GM12878 (cell line): ENCODE data around the gene DIP2C. TPM values are rescaled to one million over a fixed set of nuclear protein-coding genes. Genes with fewer than 3 reads are reported as not detected.

Source experiments
- ATAC-seq: fragments of 200-7000 bp; cut with Tn5 transposase; 3 replicates; pipeline ENCODE4 v1.9.1; 2020; ENCODE audit warnings: mild to moderate bottlenecking, moderate library complexity
- BruUV-seq: library from RNA; stranded (reverse); fragments of 400-500 nt; replicated peaks from 2 replicates; lab custom pipeline; 2021; lab: Mats Ljungman, UMichigan
- CTCF ChIA-PET: fragments of 300-600 bp; sonication (Branson Sonifier 250); formaldehyde crosslinking; extraction: SDS; loops from one replicate; lab custom pipeline; 2021; ENCODE audit warnings: inconsistent platforms; lab: Yijun Ruan, JAX
- POLR2A ChIA-PET: fragments of 350-600 bp; formaldehyde crosslinking; extraction: SDS; loops from one replicate; lab custom pipeline; 2021; ENCODE audit warnings: inconsistent platforms; lab: Charles Lee
- RAD21 ChIA-PET: fragments of 300-600 bp; sonication (Branson Sonifier 250); formaldehyde crosslinking; loops from one replicate; lab custom pipeline; 2023; ENCODE audit warnings: antibody characterized with exemption; ENCODE audit not compliant: unreplicated experiment; lab: Charles Lee
- SMC1A ChIA-PET: fragments of 300-600 bp; sonication (Branson Sonifier 250); formaldehyde crosslinking; loops from one replicate; lab custom pipeline; 2023; ENCODE audit not compliant: unreplicated experiment, uncharacterized antibody; lab: Charles Lee
- DNase-seq: peaks from one replicate; pipeline ENCODE4 v3.0.0-alpha.2; 2011; ENCODE audit warnings: low read depth, low spot score
- FAIRE-seq: peaks from 3 replicates; lab custom pipeline; 2011; peaks lifted over from hg19 to GRCh38; lab: Jason Lieb, UNC
- H2AFZ ChIP-seq: 2 replicates; pipeline ENCODE4 v1.6.0; 2011; ENCODE audit warnings: low read depth, low read length, control low read depth; ENCODE audit not compliant: control insufficient read depth
- H3K27ac ChIP-seq: 2 replicates; pipeline ENCODE4 v1.5.1; 2011; ENCODE audit warnings: control low read depth; ENCODE audit not compliant: control insufficient read depth, insufficient read depth
- H3K27me3 ChIP-seq, 2 experiments: replicated peaks in 1 of 2; 2 replicates each; pipeline versions ENCODE4 v1.6.0 to v1.6.1; 2011; ENCODE audit warnings: low read length in 1 of 2; ENCODE audit not compliant: control insufficient read depth in 2 of 2, insufficient read depth in 2 of 2
- H3K36me3 ChIP-seq, 2 experiments: 2 replicates each; pipeline ENCODE4 v1.5.1; 2011; ENCODE audit warnings: low read length in 1 of 2; ENCODE audit not compliant: control insufficient read depth in 2 of 2, insufficient read depth in 2 of 2
- H3K4me1 ChIP-seq: 2 replicates; pipeline ENCODE4 v1.6.1; 2011; ENCODE audit warnings: mild to moderate bottlenecking, low read length, moderate library complexity, mixed read lengths; ENCODE audit not compliant: control insufficient read depth, insufficient read depth
- H3K4me2 ChIP-seq: 2 replicates; pipeline ENCODE4 v1.6.0; 2011; ENCODE audit warnings: control low read depth; ENCODE audit not compliant: control insufficient read depth, insufficient read depth
- H3K4me3 ChIP-seq: fragments of 200-600 bp; sonication (generic); 2 replicates; pipeline ENCODE4 v1.5.1; 2016
- H3K79me2 ChIP-seq: 2 replicates; pipeline ENCODE4 v1.6.0; 2011; ENCODE audit warnings: low read length; ENCODE audit not compliant: control insufficient read depth, insufficient read depth
- H3K9ac ChIP-seq: 2 replicates; pipeline ENCODE4 v1.8.0; 2011; ENCODE audit warnings: low read length, control low read depth, mixed read lengths; ENCODE audit not compliant: control insufficient read depth, insufficient read depth
- H3K9me3 ChIP-seq: replicated peaks from 3 replicates; pipeline ENCODE4 v1.5.1; 2011; ENCODE audit warnings: mild to moderate bottlenecking, low read length; ENCODE audit not compliant: control insufficient read depth, insufficient read depth
- H4K20me1 ChIP-seq: 2 replicates; pipeline ENCODE4 v1.6.0; 2011; ENCODE audit not compliant: control insufficient read depth, insufficient read depth
- BMI1 ChIP-seq: fragments of 450-650 bp; IDR thresholded peaks from 2 replicates; pipeline ENCODE4 v1.6.1; 2016; ENCODE audit warnings: mild to moderate bottlenecking, moderate library complexity, borderline replicate concordance
- EED ChIP-seq: sonication (generic); IDR thresholded peaks from 2 replicates; pipeline ENCODE4 v1.6.1; 2016; ENCODE audit warnings: antibody characterized with exemption, low read depth
- FOS ChIP-seq: IDR thresholded peaks from 3 replicates; pipeline ENCODE4 v1.6.1; 2011; ENCODE audit warnings: borderline replicate concordance; ENCODE audit not compliant: insufficient read length; ENCODE audit errors: extremely low read depth
- NR2C1 ChIP-seq: fragments of 450-650 bp; IDR thresholded peaks from 2 replicates; pipeline ENCODE4 v1.6.1; 2017; ENCODE audit warnings: antibody characterized with exemption, mild to moderate bottlenecking, moderate library complexity
- NR2F1 ChIP-seq: fragments of 450-650 bp; conservative IDR thresholded peaks from 2 replicates; pipeline ENCODE4 v1.6.1; 2017; ENCODE audit warnings: mild to moderate bottlenecking
- RCOR1 ChIP-seq: conservative IDR thresholded peaks from 2 replicates; pipeline ENCODE4 v1.6.1; 2012; ENCODE audit warnings: low read depth, low read length, improper control_type of control experiment
- SRF ChIP-seq, 2 experiments: IDR thresholded peaks; 2 replicates each; pipeline ENCODE4 v1.6.1; 2011; ENCODE audit warnings: low read depth in 2 of 2, low read length in 2 of 2, mild to moderate bottlenecking in 1 of 2, moderate library complexity in 1 of 2
- TBL1XR1 ChIP-seq: IDR thresholded peaks from 2 replicates; pipeline ENCODE4 v1.6.1; 2012; ENCODE audit warnings: low read depth, low read length, improper control_type of control experiment
- WGBS: methylation state at CpG from one replicate; pipeline ENCODE4 v1.1.6; 2016; ENCODE audit warnings: low lambda C conversion rate; ENCODE audit not compliant: insufficient replicate concordance, insufficient coverage; ENCODE audit errors: missing lambda C conversion rate; 5-methylcytosine and 5-hydroxymethylcytosine counted together
- in situ Hi-C: fragments of 300-500 bp; cut with MboI; formaldehyde crosslinking; loops from 9 replicates; pipeline ENCODE4 v1.14.3; 2018; ENCODE audit warnings: mixed read lengths
- intact Hi-C: fragments of 100-400 bp; cut with micrococcal nuclease; formaldehyde crosslinking; loops from one replicate; pipeline ENCODE4 v1.14.2; 2022; ENCODE audit not compliant: unreplicated experiment
- polyA plus RNA-seq, 11 experiments: library from polyadenylated mRNA; depleted of rRNA in 4 of 11; unstranded in 6 of 11; stranded (reverse) in 5 of 11; fragments of >200 nt; fragmentation: Nextera tagmentation in 4 of 11; fragmentation: Illumina TruSeq in 1 of 11; extraction: Ambion mirVana in 4 of 11; extraction: Trizol in 1 of 11; gene quantifications; 1 replicate in 1 of 11; 2 replicates in 10 of 11; pipeline versions ENCODE4 v1.2.1 to v1.2.3, GENCODE V29; 2011 to 2016; ENCODE audit warnings: inconsistent platforms in 2 of 11, missing spikeins in 2 of 11, low read depth in 1 of 11
- total RNA-seq, 4 experiments: library from RNA; depleted of rRNA in 3 of 4; stranded (reverse); fragments of >200 nt in 3 of 4; fragmentation: Illumina TruSeq in 1 of 4; extraction: Trizol in 1 of 4; gene quantifications; 2 replicates each; pipeline versions ENCODE4 v1.2.1 to v1.2.3, GENCODE V29; 2013 to 2021

DIP2C gene
- total and polyA plus RNA-seq, 10 of the 15 experiments (the other 5 are each of a cell fraction or from before 2014, with no cell fraction given): 0.01 to 0.10 (median 0.06) TPM

DNA sequence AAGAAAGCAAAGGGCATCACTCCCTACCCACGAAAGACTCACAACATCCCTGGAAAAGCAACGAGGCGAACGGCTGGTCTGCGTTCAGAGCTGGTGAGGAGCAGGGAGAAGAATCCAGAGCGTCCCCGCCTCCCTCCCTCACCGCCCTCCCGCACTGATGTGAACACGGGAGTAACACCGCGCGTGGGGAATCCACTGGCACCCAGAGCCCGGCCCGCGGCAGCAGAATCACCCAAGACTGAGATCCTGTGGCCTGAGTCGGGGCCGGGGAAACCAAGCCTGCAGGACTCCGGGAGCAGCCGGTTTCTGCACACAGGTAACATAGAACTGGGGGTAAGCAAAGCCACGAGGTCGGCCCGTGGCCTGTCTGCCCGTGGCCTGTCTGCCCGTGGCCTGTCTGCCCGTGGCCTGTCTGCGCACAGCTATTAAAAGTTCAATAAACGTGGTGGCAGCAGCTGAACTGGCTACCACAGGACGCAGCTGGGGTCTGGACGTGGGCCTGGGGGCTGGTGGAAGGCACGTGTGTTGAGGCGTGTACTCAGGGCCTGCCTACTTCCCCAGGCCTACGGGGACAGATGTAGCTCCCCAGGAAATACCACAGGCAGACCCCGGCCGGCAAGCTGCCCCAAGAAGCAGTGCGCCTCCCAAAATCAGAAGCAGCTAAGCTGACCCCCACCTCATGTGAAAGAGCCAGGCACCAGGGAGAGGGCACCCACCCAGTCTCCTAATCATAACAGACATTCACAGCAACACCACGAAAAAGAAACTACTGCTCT lies 23.0 kb downstream of the DIP2C start:
- no peak for ATAC-seq
- WGBS: 75% methylated on average over 28 of the region's 37 CpGs
- ChIA-PET CTCF (no interaction called here), POLR2A (no interaction called here), SMC1A (no interaction called here), RAD21 (no interaction called here)
- no peaks in the 10 kb centered on the region for H3K4me1 ChIP-seq
- H3K9ac ChIP-seq: no peak overlapping the region
- H3K79me2 ChIP-seq: no peaks in the 10 kb centered on the region
- no peaks in the 10 kb centered on the region for H3K27me3 ChIP-seq
- FAIRE-seq: no peak
- no peak overlapping the region for H3K4me3 ChIP-seq
- no peak overlapping the region for H2AFZ ChIP-seq
- TF ChIP-seq RCOR1: no peak
- no peak for TF ChIP-seq SRF (IDR thresholded peaks at IDR 0.05; ENCODE audit: low read depth in 2 of 2, low read length in 2 of 2)
- H3K4me2 ChIP-seq: no peak overlapping the region
- no peaks in the 10 kb centered on the region for H4K20me1 ChIP-seq
- no peak overlapping the region for H3K27ac ChIP-seq
- intact Hi-C loops (no loop called here), in situ Hi-C loops (no loop called here)
- H3K9me3 ChIP-seq: no peaks in the 10 kb centered on the region
- H3K36me3 ChIP-seq: no peaks in the 10 kb centered on the region; a peak in 1 of 4 replicates
- no peak for DNase-seq
- BruUV-seq: no TSS peak

DNA sequence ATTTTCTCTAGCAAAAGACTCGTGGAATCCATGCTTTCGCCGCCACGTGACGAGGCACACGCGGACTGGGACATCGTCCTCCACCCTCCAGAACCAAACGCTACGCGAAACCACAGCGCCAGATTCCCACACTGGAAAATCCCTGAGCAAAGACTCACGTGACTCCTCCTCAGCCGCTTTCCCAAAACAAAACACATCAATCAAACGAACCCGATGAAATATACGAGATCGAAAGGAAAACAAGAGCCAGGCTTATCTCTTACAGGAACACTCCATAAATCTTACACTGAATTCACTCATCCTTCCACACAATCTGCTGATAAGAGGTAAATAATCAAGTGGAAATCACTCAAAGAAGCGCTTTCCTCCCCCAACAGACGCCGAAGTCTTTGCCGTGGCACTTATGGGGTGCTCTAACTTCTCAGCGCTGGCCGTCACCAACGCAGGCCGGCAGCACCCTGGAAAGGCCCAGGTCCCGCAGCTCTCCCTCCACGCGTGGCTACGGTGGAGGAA lies 23.8 kb downstream of the DIP2C start:
- DNase-seq: no peak
- TF ChIP-seq TBL1XR1 (no peak), BMI1 (no peak), EED (no peak), FOS (no peak), NR2F1 (no peak), NR2C1 (no peak)
- TF ChIP-seq, all 136 proteins: peak for 0
- H3K27ac ChIP-seq: no peak overlapping the region
- ChIA-PET RAD21 (no interaction called here), CTCF (no interaction called here), SMC1A (no interaction called here), POLR2A (no interaction called here)
- WGBS: 83% methylated on average over 30 of the region's 30 CpGs
- intact Hi-C loops: no loop called here
- H3K9ac ChIP-seq: no peak overlapping the region
- no peaks in the 10 kb centered on the region; a peak in 1 of 4 replicates for H3K36me3 ChIP-seq
- H3K27me3 ChIP-seq: no peaks in the 10 kb centered on the region
- no peak overlapping the region for H3K4me2 ChIP-seq
- no TSS peak for BruUV-seq
- no peaks in the 10 kb centered on the region for H3K79me2 ChIP-seq
- no peak overlapping the region for H3K4me3 ChIP-seq
- H4K20me1 ChIP-seq: no peaks in the 10 kb centered on the region
- FAIRE-seq: no peak
- H3K9me3 ChIP-seq: no peaks in the 10 kb centered on the region
- in situ Hi-C loops: no loop called here
- ATAC-seq: no peak
- H2AFZ ChIP-seq: no peak overlapping the region
- no peaks in the 10 kb centered on the region for H3K4me1 ChIP-seq
